HG02981 (cell line): ENCODE measurements around the gene EGFR.

Experiments
- ATAC-seq: cut with Tn5 transposase; IDR thresholded peaks from one replicate; pipeline ENCODE4 v1.9.1; 2021; ENCODE audit warnings: mild to moderate bottlenecking, moderate library complexity; ENCODE audit not compliant: unreplicated experiment

The EGFR gene

GRCh38 chr7:55240418-55241142 lies 221.8 kb downstream of the EGFR start:
- no peak for ATAC-seq

- no peak for ATAC-seq
These were observed 223.1 kb downstream of the EGFR start for GRCh38 chr7:55241958-55242357.

GRCh38 chr7:55242613-55243012 lies 223.8 kb downstream of the EGFR start:
- ATAC-seq = no peak

GRCh38 chr7:55244006-55244745 lies 225.4 kb downstream of the EGFR start:
- ATAC-seq = no peak

- no peak for ATAC-seq
These were observed 226.5 kb downstream of the EGFR start for GRCh38 chr7:55245271-55245723.

GRCh38 chr7:55246171-55246570 lies 227.4 kb downstream of the EGFR start:
- no peak for ATAC-seq

GRCh38 chr7:55247428-55247827 lies 228.6 kb downstream of the EGFR start:
- no peak for ATAC-seq

GRCh38 chr7:55248526-55248925 lies 229.7 kb downstream of the EGFR start:
- ATAC-seq = no peak

- no peak for ATAC-seq
These were observed 230.5 kb downstream of the EGFR start for GRCh38 chr7:55249332-55249731.

GRCh38 chr7:55250313-55250712 lies 231.5 kb downstream of the EGFR start:
- no peak for ATAC-seq

- ATAC-seq = no peak
These were observed 232.5 kb downstream of the EGFR start for GRCh38 chr7:55251313-55251712.

- ATAC-seq = no peak
These were observed 233.1 kb downstream of the EGFR start for GRCh38 chr7:55251911-55252310.

- no peak for ATAC-seq
These were observed 233.6 kb downstream of the EGFR start for GRCh38 chr7:55252386-55252785.

GRCh38 chr7:55253188-55253587 lies 234.4 kb downstream of the EGFR start:
- no peak for ATAC-seq

- no peak for ATAC-seq
These were observed 235.4 kb downstream of the EGFR start for GRCh38 chr7:55254242-55254595.

GRCh38 chr7:55254596-55255495 lies 236.0 kb downstream of the EGFR start:
- ATAC-seq = peak; percentile 62

GRCh38 chr7:55255496-55256445 lies 237.0 kb downstream of the EGFR start:
- ATAC-seq = peak; percentile 82

GRCh38 chr7:55258631-55259030 lies 239.8 kb downstream of the EGFR start:
- no peak for ATAC-seq

- ATAC-seq = no peak
These were observed 241.4 kb downstream of the EGFR start for GRCh38 chr7:55260171-55260570.

- no peak for ATAC-seq
These were observed 242.0 kb downstream of the EGFR start for GRCh38 chr7:55260676-55261385.
